ENCODE results near the gene SMYD3.

Gene SMYD3

GRCh38 chr1:246039584-246039983 lies 467.5 kb downstream of the SMYD3 start:
- no peaks in the 10 kb centered on the region for H3K4me1 ChIP-seq (ENCODE audit: control insufficient read depth, insufficient read depth, low read length)
- ChIA-PET CTCF (interaction anchor here (0.6 kb wide), 1 partner anchor 851 kb away, joined by 3 read pairs; no protein-coding TSS in a partner anchor), POLR2A (no interaction called here)
- no peaks in the 10 kb centered on the region for H3K36me3 ChIP-seq (ENCODE audit: control insufficient read depth in 2 of 2, insufficient read depth in 1 of 2, low read length in 2 of 2)
- no peak overlapping the region for H3K27ac ChIP-seq (ENCODE audit: extremely low read depth, low read depth, low read length)
- H3K4me3 ChIP-seq (ENCODE audit: low read depth, low read length), result no peak overlapping the region
- TF ChIP-seq ZNF76 (tag by site-specific recombination; IDR thresholded peaks at IDR 0.05; ENCODE audit: borderline replicate concordance, low read depth) (no peak), ZNF174 (tag by site-specific recombination; IDR thresholded peaks at IDR 0.05) (no peak), ZBTB26 (tag by site-specific recombination; optimal IDR thresholded peaks at IDR 0.05) (no peak), ZXDB (tag by site-specific recombination; IDR thresholded peaks at IDR 0.05) (no peak), ZSCAN23 (tag by site-specific recombination; IDR thresholded peaks at IDR 0.05) (no peak), KLF10 (tag by site-specific recombination; IDR thresholded peaks at IDR 0.05) (no peak), GFI1B (tag by site-specific recombination; IDR thresholded peaks at IDR 0.05) (no peak), ZNF530 (tag by site-specific recombination; IDR thresholded peaks at IDR 0.05; ENCODE audit: low read depth) (no peak), ZNF555 (tag by site-specific recombination; conservative IDR thresholded peaks at IDR 0.05) (no peak), ATF2 (tag by site-specific recombination; IDR thresholded peaks at IDR 0.05; ENCODE audit: low read depth) (no peak), ZNF350 (tag by site-specific recombination; IDR thresholded peaks at IDR 0.05) (no peak), ZNF426 (tag by site-specific recombination; IDR thresholded peaks at IDR 0.05) (no peak), MZF1 (tag by site-specific recombination; IDR thresholded peaks at IDR 0.05; ENCODE audit: borderline replicate concordance) (no peak), ZFP37 (tag by site-specific recombination; IDR thresholded peaks at IDR 0.05) (no peak), ZNF23 (tag by site-specific recombination; IDR thresholded peaks at IDR 0.05; ENCODE audit: borderline replicate concordance) (no peak)
- TF ChIP-seq, protein P1, sequence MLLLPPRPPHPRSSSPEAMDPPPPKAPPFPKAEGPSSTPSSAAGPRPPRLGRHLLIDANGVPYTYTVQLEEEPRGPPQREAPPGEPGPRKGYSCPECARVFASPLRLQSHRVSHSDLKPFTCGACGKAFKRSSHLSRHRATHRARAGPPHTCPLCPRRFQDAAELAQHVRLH (tag by site-specific recombination; IDR thresholded peaks at IDR 0.05), result no peak
- TF ChIP-seq, protein P2, sequence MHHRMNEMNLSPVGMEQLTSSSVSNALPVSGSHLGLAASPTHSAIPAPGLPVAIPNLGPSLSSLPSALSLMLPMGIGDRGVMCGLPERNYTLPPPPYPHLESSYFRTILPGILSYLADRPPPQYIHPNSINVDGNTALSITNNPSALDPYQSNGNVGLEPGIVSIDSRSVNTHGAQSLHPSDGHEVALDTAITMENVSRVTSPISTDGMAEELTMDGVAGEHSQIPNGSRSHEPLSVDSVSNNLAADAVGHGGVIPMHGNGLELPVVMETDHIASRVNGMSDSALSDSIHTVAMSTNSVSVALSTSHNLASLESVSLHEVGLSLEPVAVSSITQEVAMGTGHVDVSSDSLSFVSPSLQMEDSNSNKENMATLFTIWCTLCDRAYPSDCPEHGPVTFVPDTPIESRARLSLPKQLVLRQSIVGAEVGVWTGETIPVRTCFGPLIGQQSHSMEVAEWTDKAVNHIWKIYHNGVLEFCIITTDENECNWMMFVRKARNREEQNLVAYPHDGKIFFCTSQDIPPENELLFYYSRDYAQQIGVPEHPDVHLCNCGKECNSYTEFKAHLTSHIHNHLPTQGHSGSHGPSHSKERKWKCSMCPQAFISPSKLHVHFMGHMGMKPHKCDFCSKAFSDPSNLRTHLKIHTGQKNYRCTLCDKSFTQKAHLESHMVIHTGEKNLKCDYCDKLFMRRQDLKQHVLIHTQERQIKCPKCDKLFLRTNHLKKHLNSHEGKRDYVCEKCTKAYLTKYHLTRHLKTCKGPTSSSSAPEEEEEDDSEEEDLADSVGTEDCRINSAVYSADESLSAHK (tag by site-specific recombination; IDR thresholded peaks at IDR 0.05), result no peak
- H3K9me3 ChIP-seq (ENCODE audit: control insufficient read depth, insufficient read depth, low read depth, low read length), result no peaks in the 10 kb centered on the region

DNA sequence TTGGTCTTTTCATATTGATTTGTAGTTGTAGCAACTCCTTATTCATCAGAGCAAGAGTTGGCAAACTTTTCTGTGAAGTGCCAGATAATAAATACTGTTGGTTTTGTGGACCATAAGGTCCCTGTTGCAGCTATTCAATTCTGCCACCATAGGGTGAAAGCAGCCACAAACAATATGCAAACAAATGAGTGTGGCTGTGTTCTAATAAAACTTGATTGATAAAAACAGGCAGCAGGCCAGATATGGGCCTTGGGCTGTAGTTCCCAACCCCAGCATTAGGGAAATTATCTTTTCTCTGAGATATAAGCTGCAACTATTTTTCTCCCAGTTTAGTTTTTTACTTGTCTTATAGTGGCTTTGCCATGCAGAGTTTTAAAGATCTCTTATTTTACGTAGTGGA lies 469.2 kb downstream of the SMYD3 start:
- Histone ChIP-seq H3K4me1 (ENCODE audit: control insufficient read depth, insufficient read depth, low read length) (no peaks in the 10 kb centered on the region), H3K4me3 (ENCODE audit: low read depth, low read length) (no peak overlapping the region), H3K36me3 (ENCODE audit: control insufficient read depth in 2 of 2, insufficient read depth in 1 of 2, low read length in 2 of 2) (no peaks in the 10 kb centered on the region), H3K27ac (ENCODE audit: extremely low read depth, low read depth, low read length) (no peak overlapping the region), H3K9me3 (ENCODE audit: control insufficient read depth, insufficient read depth, low read depth, low read length) (no peaks in the 10 kb centered on the region)
- CTCF ChIA-PET, result no interaction called here
- POLR2A ChIA-PET, result no interaction called here
- TF ChIP-seq HOXD13 (CRISPR knock-in tag; IDR thresholded peaks at IDR 0.05; ENCODE audit: borderline replicate concordance), result no peak
- TF ChIP-seq ZFP3 (tag by site-specific recombination; IDR thresholded peaks at IDR 0.05; ENCODE audit: low read depth), result no peak
- TF ChIP-seq ZNF704 (tag by site-specific recombination; IDR thresholded peaks at IDR 0.05), result no peak
- TF ChIP-seq, protein P3, sequence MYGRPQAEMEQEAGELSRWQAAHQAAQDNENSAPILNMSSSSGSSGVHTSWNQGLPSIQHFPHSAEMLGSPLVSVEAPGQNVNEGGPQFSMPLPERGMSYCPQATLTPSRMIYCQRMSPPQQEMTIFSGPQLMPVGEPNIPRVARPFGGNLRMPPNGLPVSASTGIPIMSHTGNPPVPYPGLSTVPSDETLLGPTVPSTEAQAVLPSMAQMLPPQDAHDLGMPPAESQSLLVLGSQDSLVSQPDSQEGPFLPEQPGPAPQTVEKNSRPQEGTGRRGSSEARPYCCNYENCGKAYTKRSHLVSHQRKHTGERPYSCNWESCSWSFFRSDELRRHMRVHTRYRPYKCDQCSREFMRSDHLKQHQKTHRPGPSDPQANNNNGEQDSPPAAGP (tag by site-specific recombination; IDR thresholded peaks at IDR 0.05), result no peak
- no peak for TF ChIP-seq TRIM28 (IDR thresholded peaks at IDR 0.05; ENCODE audit: borderline replicate concordance, low read length)
- TF ChIP-seq REPIN1 (tag by site-specific recombination; IDR thresholded peaks at IDR 0.05; ENCODE audit: low read depth), result no peak
- TF ChIP-seq ZNF18 (tag by site-specific recombination; IDR thresholded peaks at IDR 0.05), result no peak
- no peak for TF ChIP-seq ZNF530 (tag by site-specific recombination; IDR thresholded peaks at IDR 0.05; ENCODE audit: low read depth)
